WTC11 (cell line): ENCODE data around the gene OGFOD3.

Experiments used
- CREB1 ChIP-seq: sonication (generic); formaldehyde crosslinking; IDR thresholded peaks from 2 replicates; pipeline ENCODE4 v1.8.0; 2023; ENCODE audit warnings: mild to moderate bottlenecking, missing genetic modification reagents
- FOXJ3 ChIP-seq: sonication (generic); formaldehyde crosslinking; IDR thresholded peaks from 2 replicates; pipeline ENCODE4 v1.9.0; 2021; ENCODE audit warnings: missing genetic modification reagents, mild to moderate bottlenecking, borderline replicate concordance
- NR2C2 ChIP-seq: sonication (generic); formaldehyde crosslinking; IDR thresholded peaks from 2 replicates; pipeline ENCODE4 v1.8.0; 2022; ENCODE audit warnings: mild to moderate bottlenecking, missing genetic modification reagents
- SP1 ChIP-seq: sonication (generic); formaldehyde crosslinking; conservative IDR thresholded peaks from 2 replicates; pipeline ENCODE4 v1.8.1; 2022; ENCODE audit warnings: missing genetic modification reagents
- TEAD4 ChIP-seq: sonication (generic); formaldehyde crosslinking; IDR thresholded peaks from 2 replicates; pipeline ENCODE4 v1.8.0; 2022; ENCODE audit warnings: mild to moderate bottlenecking, missing genetic modification reagents
- TP53 ChIP-seq: sonication (generic); formaldehyde crosslinking; IDR thresholded peaks from 2 replicates; pipeline ENCODE4 v1.8.1; 2023; ENCODE audit warnings: mild to moderate bottlenecking, missing genetic modification reagents
- TF ChIP-seq, protein P1 (sequence below): fragments of 200-600 bp; IDR thresholded peaks from 2 replicates; pipeline ENCODE4 v1.8.0; 2022; ENCODE audit warnings: antibody characterized with exemption
- TF ChIP-seq, protein P2 (sequence below): sonication (generic); formaldehyde crosslinking; IDR thresholded peaks from 2 replicates; pipeline ENCODE4 v1.8.1; 2023; ENCODE audit warnings: mild to moderate bottlenecking, missing genetic modification reagents, moderate library complexity
- TF ChIP-seq, protein P3 (sequence below): sonication (generic); formaldehyde crosslinking; conservative IDR thresholded peaks from 2 replicates; pipeline ENCODE4 v1.8.1; 2022; ENCODE audit warnings: mild to moderate bottlenecking, missing genetic modification reagents
- TF ChIP-seq, protein P4 (sequence below): sonication (generic); formaldehyde crosslinking; IDR thresholded peaks from 2 replicates; pipeline ENCODE4 v1.8.0; 2022; ENCODE audit warnings: mild to moderate bottlenecking, missing genetic modification reagents
- TF ChIP-seq, protein P5 (sequence below): sonication (generic); formaldehyde crosslinking; IDR thresholded peaks from 2 replicates; pipeline ENCODE4 v1.8.0; 2022; ENCODE audit warnings: mild to moderate bottlenecking, missing genetic modification reagents

DNA sequence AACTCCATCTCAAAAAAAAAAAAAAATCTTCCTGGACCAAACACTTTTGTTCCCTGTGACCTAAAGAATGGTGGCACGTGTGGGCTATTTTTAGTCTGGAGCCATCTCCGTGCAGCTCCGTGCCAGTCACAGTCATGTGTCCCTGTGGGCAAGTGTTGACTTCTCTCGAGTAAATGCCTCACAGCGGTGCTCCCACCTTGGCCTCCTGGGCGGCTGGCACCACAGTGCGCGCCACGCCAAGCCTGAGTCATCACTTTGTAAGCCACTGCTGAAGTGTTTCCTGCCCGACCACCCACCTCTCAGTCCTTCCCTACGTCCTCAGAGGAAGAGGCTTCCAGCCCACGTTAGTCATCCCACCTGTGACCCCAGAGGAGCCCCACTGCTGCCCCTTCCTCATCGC lies 11.1 kb downstream of the OGFOD3 start:
- TF ChIP-seq, protein P1, sequence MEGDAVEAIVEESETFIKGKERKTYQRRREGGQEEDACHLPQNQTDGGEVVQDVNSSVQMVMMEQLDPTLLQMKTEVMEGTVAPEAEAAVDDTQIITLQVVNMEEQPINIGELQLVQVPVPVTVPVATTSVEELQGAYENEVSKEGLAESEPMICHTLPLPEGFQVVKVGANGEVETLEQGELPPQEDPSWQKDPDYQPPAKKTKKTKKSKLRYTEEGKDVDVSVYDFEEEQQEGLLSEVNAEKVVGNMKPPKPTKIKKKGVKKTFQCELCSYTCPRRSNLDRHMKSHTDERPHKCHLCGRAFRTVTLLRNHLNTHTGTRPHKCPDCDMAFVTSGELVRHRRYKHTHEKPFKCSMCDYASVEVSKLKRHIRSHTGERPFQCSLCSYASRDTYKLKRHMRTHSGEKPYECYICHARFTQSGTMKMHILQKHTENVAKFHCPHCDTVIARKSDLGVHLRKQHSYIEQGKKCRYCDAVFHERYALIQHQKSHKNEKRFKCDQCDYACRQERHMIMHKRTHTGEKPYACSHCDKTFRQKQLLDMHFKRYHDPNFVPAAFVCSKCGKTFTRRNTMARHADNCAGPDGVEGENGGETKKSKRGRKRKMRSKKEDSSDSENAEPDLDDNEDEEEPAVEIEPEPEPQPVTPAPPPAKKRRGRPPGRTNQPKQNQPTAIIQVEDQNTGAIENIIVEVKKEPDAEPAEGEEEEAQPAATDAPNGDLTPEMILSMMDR = no peak
- TF ChIP-seq NR2C2 (no peak), FOXJ3 (CRISPR knock-in tag) (no peak), CREB1 (CRISPR knock-in tag) (no peak), TEAD4 (CRISPR knock-in tag) (no peak), SP1 (CRISPR knock-in tag) (no peak), TP53 (CRISPR knock-in tag) (no peak)
- TF ChIP-seq, protein P2, sequence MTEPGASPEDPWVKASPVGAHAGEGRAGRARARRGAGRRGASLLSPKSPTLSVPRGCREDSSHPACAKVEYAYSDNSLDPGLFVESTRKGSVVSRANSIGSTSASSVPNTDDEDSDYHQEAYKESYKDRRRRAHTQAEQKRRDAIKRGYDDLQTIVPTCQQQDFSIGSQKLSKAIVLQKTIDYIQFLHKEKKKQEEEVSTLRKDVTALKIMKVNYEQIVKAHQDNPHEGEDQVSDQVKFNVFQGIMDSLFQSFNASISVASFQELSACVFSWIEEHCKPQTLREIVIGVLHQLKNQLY (CRISPR knock-in tag) = no peak
- TF ChIP-seq, protein P3, sequence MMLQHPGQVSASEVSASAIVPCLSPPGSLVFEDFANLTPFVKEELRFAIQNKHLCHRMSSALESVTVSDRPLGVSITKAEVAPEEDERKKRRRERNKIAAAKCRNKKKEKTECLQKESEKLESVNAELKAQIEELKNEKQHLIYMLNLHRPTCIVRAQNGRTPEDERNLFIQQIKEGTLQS (CRISPR knock-in tag) = no peak
- TF ChIP-seq, protein P4, sequence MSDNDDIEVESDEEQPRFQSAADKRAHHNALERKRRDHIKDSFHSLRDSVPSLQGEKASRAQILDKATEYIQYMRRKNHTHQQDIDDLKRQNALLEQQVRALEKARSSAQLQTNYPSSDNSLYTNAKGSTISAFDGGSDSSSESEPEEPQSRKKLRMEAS (CRISPR knock-in tag) = no peak
- TF ChIP-seq, protein P5, sequence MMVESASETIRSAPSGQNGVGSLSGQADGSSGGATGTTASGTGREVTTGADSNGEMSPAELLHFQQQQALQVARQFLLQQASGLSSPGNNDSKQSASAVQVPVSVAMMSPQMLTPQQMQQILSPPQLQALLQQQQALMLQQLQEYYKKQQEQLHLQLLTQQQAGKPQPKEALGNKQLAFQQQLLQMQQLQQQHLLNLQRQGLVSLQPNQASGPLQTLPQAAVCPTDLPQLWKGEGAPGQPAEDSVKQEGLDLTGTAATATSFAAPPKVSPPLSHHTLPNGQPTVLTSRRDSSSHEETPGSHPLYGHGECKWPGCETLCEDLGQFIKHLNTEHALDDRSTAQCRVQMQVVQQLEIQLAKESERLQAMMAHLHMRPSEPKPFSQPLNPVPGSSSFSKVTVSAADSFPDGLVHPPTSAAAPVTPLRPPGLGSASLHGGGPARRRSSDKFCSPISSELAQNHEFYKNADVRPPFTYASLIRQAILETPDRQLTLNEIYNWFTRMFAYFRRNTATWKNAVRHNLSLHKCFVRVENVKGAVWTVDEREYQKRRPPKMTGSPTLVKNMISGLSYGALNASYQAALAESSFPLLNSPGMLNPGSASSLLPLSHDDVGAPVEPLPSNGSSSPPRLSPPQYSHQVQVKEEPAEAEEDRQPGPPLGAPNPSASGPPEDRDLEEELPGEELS (CRISPR knock-in tag) = no peak
